Midbrain (tissue), 1 donor: ENCODE results near the gene IDUA.
A peak's percentile ranks its signal among the peaks of the same experiment; 100 is the strongest.
"Not testable (repeated sequence)": the region's sequence is repeated elsewhere in the genome, so short reads cannot be mapped to it uniquely, and the experiment has no call there.

Experiments used
- DNase-seq: peaks from one replicate; lab custom pipeline; 2025; lab: John Stamatoyannopoulos, UW

Gene IDUA

DNA sequence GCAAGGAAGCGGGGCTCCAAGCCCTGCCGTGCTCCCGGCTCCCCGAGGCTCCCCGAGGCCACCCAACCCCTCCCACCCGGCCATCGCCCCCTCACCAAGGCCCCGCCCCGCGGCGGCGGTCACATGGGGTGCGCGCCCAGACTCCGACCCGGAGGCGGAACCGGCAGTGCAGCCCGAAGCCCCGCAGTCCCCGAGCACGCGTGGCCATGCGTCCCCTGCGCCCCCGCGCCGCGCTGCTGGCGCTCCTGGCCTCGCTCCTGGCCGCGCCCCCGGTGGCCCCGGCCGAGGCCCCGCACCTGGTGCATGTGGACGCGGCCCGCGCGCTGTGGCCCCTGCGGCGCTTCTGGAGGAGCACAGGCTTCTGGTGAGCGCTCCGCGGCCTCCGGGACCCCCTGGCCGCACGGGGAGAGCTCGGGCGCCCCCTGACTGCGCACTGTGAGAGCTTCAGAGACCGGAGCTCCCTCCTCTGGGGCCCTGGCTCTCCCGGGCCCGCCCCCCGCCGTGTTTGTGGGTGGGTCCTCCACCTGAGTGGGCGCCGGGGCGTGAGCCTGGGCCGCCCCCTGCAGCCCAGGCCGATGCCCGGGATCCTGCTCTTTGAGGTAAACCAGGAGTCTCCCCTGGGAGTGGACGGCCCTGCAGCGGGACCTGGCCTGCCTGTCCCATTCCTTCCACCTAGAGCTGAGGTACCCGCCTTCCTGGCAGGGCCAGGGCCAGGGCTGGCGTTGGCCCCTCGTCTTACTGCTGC is at the start of gene IDUA:
TSS of gene IDUA (plus strand) at position 166 of the 745 bp plus-strand sequence. CDS start at position 207, 41 bp downstream.
- DNase-seq, result peak; percentile 75

DNA sequence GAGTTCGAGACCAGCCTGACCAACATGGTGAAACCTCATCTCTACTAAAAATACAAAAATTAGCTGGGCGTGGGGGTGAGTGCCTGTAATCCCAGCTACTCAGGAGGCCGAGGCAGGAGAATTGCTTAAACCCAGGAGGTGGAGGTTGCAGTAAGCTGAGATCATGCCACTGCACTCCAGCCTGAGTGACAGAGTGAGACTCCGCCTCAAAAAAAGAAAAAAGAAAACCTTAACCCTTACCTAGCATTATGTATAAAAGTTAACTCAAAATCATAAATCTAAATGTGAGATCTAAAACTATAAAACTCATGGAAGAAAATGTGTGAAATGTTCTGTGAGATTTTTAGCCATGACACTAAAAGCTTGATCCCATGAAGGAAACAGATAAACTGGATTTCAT is 47.3 kb upstream of the IDUA start:
- not testable (repeated sequence) for DNase-seq

DNA sequence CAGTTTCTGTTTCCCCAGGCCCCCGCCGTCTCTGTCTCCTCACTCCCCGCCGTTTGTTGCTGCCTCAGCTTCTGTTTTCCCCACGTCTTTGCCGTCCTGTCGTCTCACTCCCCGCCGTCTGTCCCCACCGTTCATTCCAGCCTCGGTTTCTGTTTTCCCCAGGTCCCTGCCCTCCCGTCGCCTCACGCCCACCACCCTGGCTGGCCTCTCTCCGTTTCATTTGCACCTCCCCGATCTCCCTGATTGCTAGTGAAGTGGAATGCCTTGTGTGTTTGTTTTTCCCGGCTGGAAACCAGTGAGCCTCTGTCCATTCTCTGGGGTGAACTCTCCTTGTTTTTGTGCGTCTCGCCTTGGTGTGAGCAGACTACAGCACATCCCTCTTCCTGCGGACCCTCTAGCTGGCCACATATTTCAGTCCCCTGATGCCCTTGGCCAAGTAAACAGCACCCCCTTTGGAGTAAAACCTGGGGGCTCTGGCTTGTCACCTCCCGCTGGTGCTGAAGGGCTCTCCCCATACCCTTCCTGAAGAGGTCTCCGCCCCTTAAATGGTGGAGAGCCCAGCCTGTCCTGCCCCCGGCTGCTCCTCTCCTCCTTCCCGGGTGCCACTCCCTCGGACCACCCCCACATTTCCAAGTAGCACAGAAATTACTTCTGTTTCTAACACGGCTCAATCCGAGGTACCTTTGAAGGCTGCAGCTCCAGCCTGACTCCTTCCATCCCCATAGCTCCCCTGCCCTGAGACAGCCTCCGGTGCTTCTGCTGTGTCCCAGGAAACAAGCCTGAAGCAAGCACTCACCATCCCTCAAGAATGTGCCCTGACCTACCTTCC is 41.4 kb upstream of the IDUA start:
- DNase-seq, result no peak

DNA sequence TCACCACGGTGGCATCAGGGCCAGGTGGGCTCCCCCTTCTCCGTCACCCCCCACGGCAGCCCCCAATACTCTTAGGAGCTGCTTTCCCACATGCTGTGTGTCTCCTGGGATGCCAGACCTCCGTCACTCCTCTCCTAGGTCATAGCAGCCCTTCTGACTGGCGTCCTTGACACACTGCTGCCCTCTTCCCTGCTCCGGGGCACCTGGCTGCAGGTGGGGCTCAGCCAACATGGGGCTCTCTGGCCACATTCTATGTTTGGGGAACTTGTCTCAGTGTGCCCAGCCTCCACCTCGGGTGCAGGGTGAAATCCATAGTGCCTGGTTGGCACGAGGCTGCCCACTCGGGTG is 40.8 kb upstream of the IDUA start:
- no peak for DNase-seq

DNA sequence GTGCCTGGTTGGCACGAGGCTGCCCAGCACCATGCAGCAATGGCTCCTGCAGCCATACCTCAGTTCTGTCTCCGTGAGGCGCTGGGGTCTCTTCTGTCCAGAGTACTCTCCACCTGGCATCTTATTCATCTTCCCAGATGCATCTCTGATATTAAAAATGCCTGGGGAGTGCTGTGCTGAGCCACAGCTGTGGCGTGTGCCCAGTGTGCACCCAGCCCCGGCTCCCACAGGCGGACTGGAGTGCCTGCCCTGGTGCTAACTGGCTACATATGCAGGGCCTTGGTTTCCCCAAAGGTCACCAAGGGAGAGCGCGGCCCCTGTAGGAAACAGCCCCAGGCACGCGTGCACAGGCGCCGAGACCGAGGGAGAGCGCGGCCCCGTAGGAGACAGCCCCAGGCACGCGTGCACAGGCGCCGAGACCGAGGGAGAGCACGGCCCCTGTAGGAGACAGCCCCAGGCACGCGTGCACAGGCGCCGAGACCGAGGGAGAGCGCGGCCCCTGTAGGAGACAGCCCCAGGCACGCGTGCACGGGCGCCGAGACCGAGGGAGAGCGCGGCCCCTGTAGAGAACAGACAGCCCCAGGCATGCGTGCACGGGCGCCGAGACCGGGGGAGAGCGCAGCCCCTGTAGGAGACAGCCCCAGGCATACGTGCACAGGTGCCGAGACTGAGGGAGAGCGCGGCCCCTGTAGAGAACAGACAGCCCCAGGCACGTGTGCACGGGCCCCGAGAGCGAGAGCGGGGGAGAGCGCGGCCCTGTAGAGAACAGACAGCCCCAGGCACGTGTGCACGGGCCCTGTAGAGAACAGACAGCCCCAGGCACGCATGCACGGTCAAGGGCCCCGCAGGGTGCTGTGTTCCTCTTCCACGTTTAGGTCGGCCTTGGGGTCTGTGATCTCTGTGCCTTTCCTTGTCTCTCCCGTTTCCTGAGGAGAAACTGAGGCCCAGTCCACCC is 40.0 kb upstream of the IDUA start:
- DNase-seq, result no peak

DNA sequence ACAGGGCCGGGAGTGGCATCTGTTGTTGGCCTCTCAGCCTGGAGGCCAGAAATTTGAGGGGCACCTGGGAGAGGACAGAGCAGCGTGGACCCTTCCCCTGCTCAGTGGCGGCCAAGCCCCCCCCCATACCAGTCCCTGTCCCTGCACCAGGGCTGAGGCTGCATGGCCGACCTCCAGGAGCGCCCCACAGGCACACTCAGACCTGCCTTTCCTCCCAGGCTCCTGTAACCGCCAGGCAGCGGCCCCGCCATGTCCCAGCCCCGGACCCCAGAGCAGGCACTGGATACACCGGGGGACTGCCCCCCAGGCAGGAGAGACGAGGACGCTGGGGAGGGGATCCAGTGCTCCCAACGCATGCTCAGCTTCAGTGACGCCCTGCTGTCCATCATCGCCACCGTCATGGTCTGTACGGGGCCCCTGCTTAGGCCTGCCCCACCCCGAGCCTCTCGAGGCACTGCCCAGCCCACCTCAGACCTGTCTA is 39.3 kb upstream of the IDUA start:
- no peak for DNase-seq

DNA sequence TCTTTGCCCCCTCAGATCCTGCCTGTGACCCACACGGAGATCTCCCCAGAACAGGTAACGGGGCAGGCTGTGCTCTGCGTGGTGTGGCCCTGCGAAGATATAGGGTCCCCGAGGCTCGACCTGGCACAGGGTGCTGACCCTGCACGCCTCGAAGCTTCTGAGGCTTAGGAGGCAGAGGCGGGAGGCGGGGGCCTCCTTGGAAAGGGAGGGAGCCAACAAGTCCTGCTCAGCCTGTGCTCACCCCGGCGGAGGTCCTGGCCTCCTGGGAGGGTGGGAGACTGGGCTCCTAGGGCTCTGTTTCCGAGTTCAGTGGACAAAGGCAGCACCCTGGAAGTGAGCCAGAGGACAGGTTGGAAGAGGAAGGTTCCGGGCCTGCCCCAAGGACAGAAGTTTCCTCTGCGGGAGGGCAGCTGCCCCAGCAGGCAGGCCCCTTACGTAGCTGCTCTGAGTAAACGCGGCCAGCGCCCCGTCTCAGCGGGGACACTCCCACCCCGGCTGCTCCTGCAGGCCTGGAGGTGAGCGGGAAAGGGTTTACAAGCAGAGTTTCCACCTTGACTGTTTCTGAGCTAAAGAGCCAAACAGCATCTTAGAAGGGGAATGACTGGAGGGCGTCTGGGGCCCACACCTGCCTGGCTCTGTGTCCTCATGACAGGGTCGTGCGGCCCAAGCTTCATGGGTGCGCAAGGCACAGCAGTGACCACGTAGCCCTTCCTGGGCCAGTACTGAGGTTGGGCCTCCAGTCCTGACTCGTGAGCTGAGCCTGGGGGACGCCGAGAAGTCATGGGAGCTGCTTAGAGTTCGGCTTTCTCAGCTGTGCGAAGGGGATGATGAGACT is 38.5 kb upstream of the IDUA start:
- no peak for DNase-seq

DNA sequence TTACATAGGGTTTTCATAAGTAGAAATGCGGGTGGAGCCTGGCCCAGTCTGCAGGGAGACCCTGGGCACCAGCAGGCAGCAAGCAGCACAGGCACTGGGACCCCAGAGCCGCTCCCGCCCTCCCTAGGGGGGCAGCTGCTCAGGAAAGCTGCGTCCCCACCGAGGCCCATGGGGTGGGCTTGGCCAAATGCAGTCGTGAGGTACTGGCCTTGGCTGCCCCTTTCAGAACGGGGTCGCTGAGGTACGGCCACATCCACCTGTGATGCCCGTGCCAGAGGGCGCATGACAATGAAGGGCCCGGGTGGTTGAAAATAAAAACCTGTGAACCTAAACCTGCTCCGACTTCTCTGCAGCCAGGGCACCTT is 37.9 kb upstream of the IDUA start:
- DNase-seq, result no peak

DNA sequence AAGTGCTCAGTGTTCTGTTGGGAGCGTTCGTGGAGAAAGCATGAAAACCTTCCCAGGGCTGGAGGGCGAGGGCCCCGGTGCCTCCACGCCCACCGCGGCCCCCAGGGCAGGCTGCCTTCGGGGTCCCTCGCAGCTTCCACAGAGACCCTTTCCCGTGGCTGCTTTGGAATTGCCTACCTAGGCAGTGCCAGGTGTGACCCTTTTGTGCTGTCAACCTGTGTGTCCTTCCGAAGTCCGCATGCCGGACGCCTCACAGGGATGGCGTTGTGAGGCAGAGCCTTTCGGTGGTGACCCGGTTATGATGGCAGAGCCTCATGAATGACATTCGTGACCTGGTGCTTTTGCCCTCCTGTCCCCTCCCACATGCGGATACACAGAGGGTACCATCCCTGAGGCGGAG is 37.2 kb upstream of the IDUA start:
- DNase-seq, result no peak

DNA sequence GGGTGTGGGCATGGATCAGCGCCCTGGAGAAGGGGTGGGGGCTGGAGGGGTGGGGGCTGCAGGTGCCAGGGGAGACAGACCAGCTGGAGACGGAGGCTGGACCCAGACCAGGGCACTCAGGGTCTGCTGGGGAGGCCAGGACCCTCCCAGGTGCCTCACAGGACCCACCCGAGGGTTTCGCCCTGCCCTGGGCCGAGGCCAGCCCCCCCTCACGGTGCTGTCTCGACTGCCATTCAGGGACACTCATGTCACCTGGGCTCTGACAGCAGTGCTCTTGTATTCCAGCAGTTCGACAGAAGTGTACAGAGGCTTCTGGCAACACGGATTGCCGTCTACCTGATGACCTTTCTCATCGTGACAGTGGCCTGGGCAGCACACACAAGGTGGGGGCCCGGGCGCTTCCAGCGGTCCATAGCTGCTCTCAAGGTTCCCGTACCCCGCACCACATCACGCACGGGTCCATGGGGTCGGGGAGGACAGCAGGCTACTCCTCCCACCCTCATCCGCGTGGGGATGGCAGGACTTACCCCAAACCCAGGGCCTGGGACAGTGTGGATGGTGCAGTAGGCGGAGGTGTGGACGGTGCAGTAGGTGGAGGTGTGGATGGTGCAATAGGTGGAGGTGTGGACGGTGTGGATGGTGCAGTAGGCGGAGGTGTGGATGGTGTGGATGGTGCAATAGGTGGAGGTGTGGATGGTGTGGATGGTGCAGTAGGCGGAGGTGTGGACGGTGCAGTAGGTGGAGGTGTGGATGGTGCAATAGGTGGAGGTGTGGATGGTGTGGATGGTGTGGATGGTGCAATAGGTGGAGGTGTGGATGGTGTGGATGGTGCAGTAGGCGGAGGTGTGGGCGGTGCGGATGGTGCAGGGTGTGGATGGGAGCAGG is 36.5 kb upstream of the IDUA start:
- no peak for DNase-seq

DNA sequence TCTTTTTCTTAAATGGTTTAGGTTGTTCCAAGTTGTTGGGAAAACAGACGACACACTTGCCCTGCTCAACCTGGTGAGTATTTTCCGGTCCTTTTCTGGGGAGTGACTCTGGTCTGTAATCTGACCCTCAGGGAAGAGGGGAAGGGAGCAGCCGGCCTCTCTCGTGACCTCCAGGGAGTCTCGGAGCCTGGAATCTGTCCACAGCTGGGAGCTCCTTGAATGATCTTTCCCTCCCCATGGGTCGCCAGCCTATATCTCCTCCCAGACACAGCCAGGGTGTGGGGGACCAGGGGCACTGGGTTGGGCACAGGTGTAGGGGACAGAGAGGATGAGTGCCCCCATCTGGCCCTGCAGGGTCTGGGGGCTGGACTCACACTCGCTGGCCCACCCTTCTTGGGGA is 35.7 kb upstream of the IDUA start:
- DNase-seq, result no peak

DNA sequence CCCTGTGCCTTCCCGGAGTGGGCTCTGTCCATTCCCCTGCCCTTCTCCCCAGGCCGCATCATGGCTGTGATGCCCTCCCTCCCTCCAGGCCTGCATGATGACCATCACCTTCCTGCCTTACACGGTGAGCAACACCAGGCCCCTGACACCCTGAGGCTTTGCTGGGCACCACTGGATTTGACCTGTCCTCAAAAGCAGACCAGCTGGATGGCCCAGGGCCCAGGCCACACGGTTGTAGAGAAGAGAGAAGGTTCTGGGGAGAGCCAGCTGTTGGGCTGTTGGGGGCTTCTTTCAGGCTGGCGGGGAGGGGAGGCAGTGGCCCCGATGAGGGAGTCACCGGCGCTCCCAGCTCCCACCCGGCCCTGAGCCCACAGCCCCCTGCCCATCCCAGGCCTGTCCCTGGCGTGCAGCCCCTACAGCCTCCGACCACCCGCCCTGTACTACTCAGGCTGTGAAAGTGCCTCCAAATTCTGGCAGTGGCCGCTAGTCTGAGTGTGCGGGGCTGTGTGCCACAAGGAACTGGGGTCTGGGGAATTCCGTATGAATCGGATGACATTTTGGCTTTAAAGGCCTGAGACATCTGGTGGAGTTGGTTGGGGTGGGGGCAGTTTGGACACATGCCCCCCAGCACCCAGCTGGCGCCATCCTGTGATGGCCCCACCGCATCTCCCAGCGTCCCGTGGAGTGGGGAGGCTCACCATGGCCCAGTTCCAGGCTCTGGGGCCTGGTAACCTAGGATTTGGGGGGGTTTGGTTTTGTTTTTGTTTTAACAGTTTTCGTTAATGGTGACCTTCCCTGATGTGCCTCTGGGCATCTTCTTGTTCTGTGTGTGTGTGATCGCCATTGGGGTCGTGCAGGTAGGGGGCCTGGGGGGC is 35.0 kb upstream of the IDUA start:
- no peak for DNase-seq

DNA sequence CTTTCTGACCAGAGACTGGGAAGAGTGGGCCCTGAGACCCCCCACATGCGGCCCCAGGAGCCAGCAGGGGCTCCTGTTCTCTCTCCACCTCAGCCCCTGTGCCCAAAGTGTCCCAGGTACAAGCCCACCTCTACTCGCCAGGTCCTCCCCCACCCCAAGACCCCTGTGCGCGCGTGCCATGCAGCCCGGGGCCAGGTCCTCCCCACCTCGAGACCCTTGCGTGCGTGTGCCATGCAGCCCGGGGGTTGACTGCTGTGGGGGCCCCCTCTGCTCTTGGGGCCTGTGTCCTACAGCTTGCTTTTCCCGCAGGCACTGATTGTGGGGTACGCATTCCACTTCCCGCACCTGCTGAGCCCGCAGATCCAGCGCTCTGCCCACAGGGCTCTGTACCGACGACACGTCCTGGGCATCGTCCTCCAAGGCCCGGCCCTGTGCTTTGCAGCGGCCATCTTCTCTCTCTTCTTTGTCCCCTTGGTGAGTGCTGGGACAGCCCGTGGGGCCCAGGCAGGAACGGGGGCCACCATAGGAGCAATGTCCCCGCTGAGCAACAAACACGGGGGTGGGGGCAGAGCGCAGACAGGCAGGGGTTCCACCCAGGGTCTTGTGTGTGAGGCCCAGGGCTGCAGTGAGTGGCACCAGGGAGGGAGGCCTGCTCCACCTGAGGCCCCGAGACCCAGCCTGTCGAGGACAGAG is 33.8 kb upstream of the IDUA start:
- DNase-seq, result no peak

DNA sequence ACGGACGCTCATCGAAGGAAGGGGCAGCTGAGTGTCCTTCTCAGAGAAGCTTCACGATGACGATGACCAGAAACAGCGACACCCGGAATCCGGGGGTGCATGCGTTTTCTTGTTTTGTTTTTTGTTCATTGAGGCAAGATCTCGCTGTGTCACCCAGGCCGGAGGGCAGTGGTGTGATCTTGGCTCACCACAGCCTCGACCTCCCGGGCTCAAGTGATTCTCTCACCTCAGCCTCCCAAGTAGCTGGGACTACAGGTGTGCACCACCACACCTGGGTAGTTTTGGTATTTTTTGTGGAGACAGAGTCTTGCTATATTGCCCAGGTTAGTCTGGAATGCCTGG is 33.3 kb upstream of the IDUA start:
- DNase-seq, result no peak

DNA sequence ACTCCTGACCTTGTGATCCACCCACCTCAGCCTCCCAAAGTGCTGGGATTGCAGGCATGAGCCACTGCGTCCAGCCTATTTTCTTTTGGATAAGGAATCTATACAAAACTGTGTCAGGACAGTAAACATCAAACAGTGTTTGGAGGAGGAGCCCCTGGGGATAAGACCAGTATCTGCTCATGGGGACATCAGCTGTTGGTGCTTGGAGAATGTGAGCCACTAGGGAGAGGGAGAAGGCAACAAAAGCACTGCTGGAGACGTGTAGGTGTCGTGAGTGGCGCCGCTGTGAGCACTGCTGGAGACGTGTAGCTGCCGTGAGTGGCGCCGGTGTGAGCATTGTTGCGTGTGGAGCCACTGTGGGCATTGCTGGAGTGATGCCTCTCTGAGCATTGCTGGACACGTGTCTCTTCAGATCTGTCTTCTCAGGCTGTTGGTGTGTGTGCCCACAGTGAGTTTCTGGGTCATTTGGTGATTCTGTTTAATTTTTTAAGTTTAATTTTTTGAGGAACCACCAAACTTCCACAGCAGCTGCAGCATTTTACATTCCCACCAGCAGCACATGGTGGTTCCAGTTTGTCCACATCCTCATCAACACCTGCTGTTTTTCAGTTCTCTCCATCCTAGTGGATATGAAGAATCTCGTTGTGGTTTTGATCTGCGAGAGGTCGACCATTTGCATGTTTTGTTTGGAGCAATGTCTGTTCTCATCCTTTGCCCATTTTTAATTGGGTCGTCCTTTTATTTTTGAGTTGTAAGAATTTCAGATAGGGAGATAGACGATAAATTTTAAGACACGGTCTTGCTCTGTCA is 32.4 kb upstream of the IDUA start:
- no peak for DNase-seq

DNA sequence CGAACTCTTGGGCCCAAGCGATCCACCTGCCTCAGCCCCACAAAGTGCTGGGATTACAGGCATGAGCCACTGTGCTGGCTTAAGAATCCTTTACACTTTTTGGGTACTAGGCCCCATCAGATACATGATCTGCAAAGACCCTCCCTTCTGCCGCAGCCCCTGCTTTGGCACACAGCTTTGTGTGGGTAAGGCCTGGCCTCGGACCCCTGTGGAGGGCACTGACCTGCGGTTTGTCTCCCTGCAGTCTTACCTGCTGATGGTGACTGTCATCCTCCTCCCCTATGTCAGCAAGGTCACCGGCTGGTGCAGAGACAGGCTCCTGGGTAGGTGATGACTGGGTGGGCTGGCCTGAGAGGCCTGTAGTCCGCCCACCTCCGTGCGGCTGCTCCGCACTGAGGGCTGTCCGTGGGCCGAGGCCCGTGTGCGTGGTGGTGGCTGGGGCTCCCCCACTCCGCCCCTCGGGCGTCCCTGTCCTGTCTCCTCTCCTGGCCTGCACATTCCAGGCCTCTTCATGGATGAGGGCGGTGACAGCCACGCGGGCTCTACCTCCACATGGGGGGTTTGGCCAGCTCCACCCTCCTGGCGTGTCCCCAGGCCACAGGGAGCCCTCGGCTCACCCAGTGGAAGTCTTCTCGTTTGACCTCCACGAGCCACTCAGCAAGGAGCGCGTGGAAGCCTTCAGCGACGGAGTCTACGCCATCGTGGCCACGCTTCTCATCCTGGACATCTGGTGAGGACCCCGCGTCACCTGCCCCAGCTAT is 31.5 kb upstream of the IDUA start:
- no peak for DNase-seq

DNA sequence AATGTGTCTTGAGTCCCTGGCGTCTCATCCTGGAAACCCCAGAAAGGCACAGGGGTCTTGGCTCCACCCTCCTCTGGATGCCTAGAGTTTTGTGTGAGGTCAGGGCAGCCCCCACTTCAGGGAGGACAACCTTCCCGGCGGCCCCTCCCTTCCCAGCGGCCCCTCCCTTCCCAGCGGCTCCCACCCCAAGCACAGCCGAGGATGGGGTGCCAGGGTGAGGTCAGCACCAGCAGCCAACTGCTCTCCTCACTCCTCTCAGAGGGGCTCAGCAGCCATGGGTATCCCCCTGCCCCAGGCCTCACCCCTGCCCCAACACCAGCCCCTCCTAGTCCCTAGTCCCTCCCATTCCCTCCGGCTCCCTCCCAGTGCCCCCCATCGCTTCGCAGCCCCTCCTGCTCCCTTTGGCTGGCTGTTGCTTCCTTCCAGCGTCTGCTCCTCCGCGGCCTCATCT is 30.9 kb upstream of the IDUA start:
- no peak for DNase-seq
